Raji (cell line): ENCODE results near the gene LHFPL2.

ENCODE experiments used
- POLR2A ChIP-seq: IDR thresholded peaks from 2 replicates; pipeline ENCODE4 v1.6.1; 2011; ENCODE audit warnings: low read depth, low read length, control low read depth; ENCODE audit not compliant: insufficient read depth

LHFPL2 gene

GRCh38 chr5:78495800-78496199 is 152.8 kb downstream of the LHFPL2 start:
- no peak for TF ChIP-seq POLR2A

GRCh38 chr5:78492650-78493049 is 155.9 kb downstream of the LHFPL2 start:
- no peak for TF ChIP-seq POLR2A

DNA sequence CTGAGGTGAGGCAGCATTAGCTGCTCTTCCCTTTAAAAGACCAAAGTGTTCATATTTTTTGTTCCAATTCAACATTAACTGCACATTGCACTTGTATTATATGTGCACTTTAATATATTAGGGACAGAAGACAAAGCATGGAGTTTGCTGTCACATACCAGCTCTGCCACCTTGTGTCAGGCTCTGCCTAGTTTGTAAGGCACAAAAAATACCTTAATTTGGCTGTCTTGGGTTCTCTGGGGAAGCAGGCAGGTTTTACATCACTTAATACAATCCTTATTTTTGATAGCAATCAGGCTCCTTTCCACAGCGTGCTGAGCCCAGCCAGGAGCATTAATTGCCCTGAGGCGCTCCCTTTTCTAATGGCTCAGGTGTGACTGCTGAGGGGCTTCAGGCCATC is 156.3 kb downstream of the LHFPL2 start:
- TF ChIP-seq POLR2A: no peak

GRCh38 chr5:78490709-78491485 is 157.7 kb downstream of the LHFPL2 start:
- no peak for TF ChIP-seq POLR2A

GRCh38 chr5:78487846-78488245 is 160.7 kb downstream of the LHFPL2 start:
- TF ChIP-seq POLR2A: no peak

GRCh38 chr5:78486218-78486617 is 162.4 kb downstream of the LHFPL2 start:
- TF ChIP-seq POLR2A: no peak

- TF ChIP-seq POLR2A: no peak
These were observed 164.6 kb downstream of the LHFPL2 start for GRCh38 chr5:78483809-78484521.

DNA sequence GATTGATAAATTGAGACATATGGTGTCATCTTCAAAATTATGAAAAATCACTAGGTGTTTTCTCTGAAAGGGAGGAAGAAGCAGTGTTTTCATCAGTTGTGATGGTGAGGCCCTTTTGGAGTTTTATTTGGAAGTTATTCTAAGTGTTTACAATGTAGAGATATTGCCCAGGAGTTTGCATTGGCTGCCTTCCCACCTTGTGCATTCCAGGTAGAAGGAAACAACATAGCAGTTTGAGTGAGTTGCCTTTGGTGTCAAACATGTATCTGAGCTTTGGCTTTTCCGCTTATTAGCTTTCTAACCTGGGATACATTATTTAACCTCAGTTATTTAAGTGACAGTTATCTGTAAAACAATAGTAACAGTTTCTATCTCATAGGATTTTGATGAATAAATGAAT is 165.6 kb downstream of the LHFPL2 start:
- no peak for TF ChIP-seq POLR2A

- no peak for TF ChIP-seq POLR2A
These were observed 171.8 kb downstream of the LHFPL2 start for GRCh38 chr5:78476795-78477194.

GRCh38 chr5:78475370-78475769 is 173.2 kb downstream of the LHFPL2 start:
- TF ChIP-seq POLR2A: no peak

GRCh38 chr5:78473751-78474150 is 174.8 kb downstream of the LHFPL2 start:
- no peak for TF ChIP-seq POLR2A

DNA sequence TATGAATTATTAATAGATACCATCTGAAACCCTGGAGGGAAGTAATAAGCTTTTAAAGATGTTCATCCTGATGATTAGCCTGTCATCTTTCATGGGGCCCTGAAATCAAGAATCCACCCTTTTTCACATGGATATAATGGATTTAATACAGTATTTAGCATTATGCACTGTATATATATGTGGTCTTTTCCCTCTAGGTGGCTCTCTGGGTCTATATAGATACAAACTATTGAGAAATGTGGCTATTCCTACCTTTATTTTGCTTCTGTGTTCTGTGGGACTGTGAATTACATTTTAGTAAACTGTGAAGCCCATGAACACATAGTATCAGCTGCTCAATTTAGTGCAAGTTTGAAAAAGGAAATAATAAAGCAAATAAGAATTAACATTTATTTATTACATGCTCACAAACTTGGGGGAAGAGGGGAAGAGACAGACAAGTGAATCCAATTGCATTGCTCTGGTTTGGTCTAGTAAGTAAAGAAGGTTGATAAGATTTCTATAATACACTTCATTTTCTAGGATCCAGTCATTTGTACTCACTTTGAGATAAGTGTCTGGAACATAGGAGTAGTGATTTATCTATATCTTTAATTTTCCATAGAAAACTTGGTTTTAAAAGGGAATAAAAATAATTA is 176.0 kb downstream of the LHFPL2 start:
- no peak for TF ChIP-seq POLR2A

GRCh38 chr5:78471896-78472295 is 176.7 kb downstream of the LHFPL2 start:
- TF ChIP-seq POLR2A: no peak

GRCh38 chr5:78467752-78468357 is 180.7 kb downstream of the LHFPL2 start:
- TF ChIP-seq POLR2A: no peak

DNA sequence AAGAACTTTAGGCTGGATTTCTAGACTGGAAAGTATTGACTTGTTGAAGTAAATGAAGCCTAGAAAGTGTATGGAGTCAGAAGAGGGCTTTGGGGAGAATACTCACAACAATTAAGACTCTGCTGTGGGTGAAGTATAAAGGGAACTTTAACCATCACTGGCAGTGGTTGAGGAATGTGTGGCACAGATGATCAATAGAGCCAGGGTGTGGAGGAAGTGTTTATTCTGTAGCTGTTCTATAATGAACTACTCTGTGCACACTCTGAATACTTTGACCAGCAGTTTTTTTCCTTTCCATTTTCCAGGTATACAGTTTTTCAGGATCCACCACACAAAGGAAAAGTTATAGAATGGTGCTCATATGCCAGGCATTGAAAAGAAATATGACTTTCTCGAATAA is 181.4 kb downstream of the LHFPL2 start:
- no peak for TF ChIP-seq POLR2A
